Cardiac muscle cell (in vitro differentiated cells and primary cell): Measurements from ENCODE around the gene ENOX1. TPM values are rescaled to one million over a fixed set of nuclear protein-coding genes. Genes with fewer than 3 reads are reported as not detected.

Experiments used
- DNase-seq, 2 donors: peaks; one replicate each; pipeline versions ENCODE4 v3.0.0 to v3.0.0-alpha.2; 2010 to 2017; ENCODE audit warnings: low read depth in 1 of 2, low spot score in 1 of 2
- H3K27ac ChIP-seq: fragments of 200-600 bp; sonication (generic); 2 replicates; pipeline ENCODE4 v1.5.1; 2016
- H3K27me3 ChIP-seq: fragments of 200-600 bp; sonication (generic); 2 replicates; pipeline ENCODE4 v1.6.0; 2016; ENCODE audit warnings: control low read depth
- H3K36me3 ChIP-seq: fragments of 200-600 bp; sonication (generic); 2 replicates; pipeline ENCODE4 v1.5.1; 2016; ENCODE audit warnings: control low read depth
- H3K4me1 ChIP-seq: fragments of 200-600 bp; sonication (generic); 2 replicates; pipeline ENCODE4 v1.8.1; 2017; ENCODE audit warnings: low read depth, mild to moderate bottlenecking, mixed run types
- H3K4me3 ChIP-seq: fragments of 200-600 bp; sonication (generic); 2 replicates; pipeline ENCODE4 v1.5.1; 2016; ENCODE audit warnings: mild to moderate bottlenecking
- H3K9me3 ChIP-seq: fragments of 200-600 bp; sonication (generic); 2 replicates; pipeline ENCODE4 v1.5.1; 2017; ENCODE audit warnings: low read depth, mild to moderate bottlenecking, control low read depth
- CTCF ChIP-seq: IDR thresholded peaks from 2 replicates; pipeline ENCODE4 v1.5.1; 2012; ENCODE audit warnings: low read depth, mild to moderate bottlenecking, low read length
- polyA plus RNA-seq: library from polyadenylated mRNA; unstranded; fragments of >200 nt; fragmentation: Nextera tagmentation; extraction: Ambion mirVana; gene quantifications from 2 replicates; pipeline ENCODE4 v1.2.1, GENCODE V29; 2016
- total RNA-seq: library from RNA; depleted of rRNA; stranded (reverse); fragments of >200 nt; gene quantifications from 2 replicates; pipeline ENCODE4 v1.2.3, GENCODE V29; 2016

The ENOX1 gene
- total and polyA plus RNA-seq, 2 experiments from 2014 or later: 2.0 to 5.1 TPM

DNA sequence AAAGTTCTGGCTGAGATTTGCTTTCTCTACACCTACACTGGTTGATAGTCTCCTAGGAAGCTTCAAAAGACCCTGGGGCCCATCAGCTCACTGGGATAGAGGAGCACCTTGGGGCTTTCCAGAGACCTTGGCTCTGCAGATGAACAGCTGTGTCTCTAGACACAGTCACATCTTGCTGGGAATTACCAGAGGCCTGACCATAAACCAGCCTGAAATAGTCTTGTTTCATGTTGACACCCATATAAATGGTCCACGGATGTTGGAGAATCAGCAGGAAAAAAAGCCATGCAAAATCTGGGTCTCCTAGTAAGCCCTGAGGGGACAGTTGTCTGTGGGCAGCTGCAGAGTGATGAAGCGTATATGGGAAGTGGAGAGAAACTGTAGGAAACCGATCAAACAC lies 555.8 kb downstream of the ENOX1 start:
- H3K4me3 ChIP-seq: no peak overlapping the region
- no peaks in the 10 kb centered on the region for H3K27me3 ChIP-seq
- H3K36me3 ChIP-seq: no peaks in the 10 kb centered on the region
- DNase-seq: no peak
- H3K27ac ChIP-seq: no peak overlapping the region
- TF ChIP-seq CTCF: no peak
- H3K9me3 ChIP-seq: no peaks in the 10 kb centered on the region
- no peaks in the 10 kb centered on the region for H3K4me1 ChIP-seq

DNA sequence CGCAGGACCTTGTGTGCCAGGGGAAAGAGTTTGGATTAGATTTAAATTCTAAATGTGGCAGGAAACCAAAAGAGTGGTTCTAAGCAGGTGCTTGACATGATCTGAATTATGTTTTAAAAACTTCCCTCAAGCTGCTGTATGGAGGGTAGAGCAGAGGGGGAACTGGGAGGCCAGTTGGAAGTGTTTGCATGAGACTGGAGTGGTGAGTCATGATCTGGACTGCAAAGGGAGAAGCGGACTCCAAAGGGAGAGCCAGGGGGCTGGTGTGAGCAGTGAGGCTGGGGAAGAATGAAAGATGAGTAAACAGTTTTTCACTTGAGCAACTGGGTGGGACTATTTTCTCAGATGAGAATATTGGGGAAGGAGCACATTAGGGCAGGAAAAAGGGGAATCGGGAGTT lies 557.3 kb downstream of the ENOX1 start:
- Histone ChIP-seq H3K9me3 (no peaks in the 10 kb centered on the region), H3K4me1 (no peaks in the 10 kb centered on the region), H3K27ac (no peak overlapping the region), H3K36me3 (no peaks in the 10 kb centered on the region), H3K27me3 (no peaks in the 10 kb centered on the region), H3K4me3 (no peak overlapping the region)
- DNase-seq: peak in 1 of 2 donors; percentile 64
- TF ChIP-seq CTCF: no peak

- Histone ChIP-seq H3K4me3 (no peak overlapping the region), H3K9me3 (no peaks in the 10 kb centered on the region), H3K36me3 (no peaks in the 10 kb centered on the region), H3K27me3 (no peaks in the 10 kb centered on the region), H3K4me1 (peaks cover 1% of the 10 kb centered on the region), H3K27ac (no peak overlapping the region)
- DNase-seq: peak in 1 of 2 donors; percentile 13
- TF ChIP-seq CTCF: no peak
Observed at GRCh38 chr13:43227721-43228120, 559.1 kb downstream of the ENOX1 start.

GRCh38 chr13:43223216-43223615 lies 563.6 kb downstream of the ENOX1 start:
- no peaks in the 10 kb centered on the region for H3K36me3 ChIP-seq
- TF ChIP-seq CTCF: no peak
- no peak overlapping the region for H3K4me3 ChIP-seq
- no peak overlapping the region for H3K27ac ChIP-seq
- no peaks in the 10 kb centered on the region for H3K27me3 ChIP-seq
- H3K4me1 ChIP-seq: peaks cover 20% of the 10 kb centered on the region
- DNase-seq: no peak
- no peaks in the 10 kb centered on the region for H3K9me3 ChIP-seq

- Histone ChIP-seq H3K4me1 (peaks cover 20% of the 10 kb centered on the region), H3K36me3 (no peaks in the 10 kb centered on the region), H3K27me3 (no peaks in the 10 kb centered on the region), H3K4me3 (no peak overlapping the region), H3K27ac (no peak overlapping the region), H3K9me3 (no peaks in the 10 kb centered on the region)
- no peak for TF ChIP-seq CTCF
- DNase-seq: no peak
Observed at GRCh38 chr13:43222086-43222485, 564.7 kb downstream of the ENOX1 start.

- Histone ChIP-seq H3K9me3 (no peaks in the 10 kb centered on the region), H3K4me3 (no peak overlapping the region), H3K36me3 (no peaks in the 10 kb centered on the region), H3K4me1 (peaks cover 20% of the 10 kb centered on the region), H3K27ac (no peak overlapping the region), H3K27me3 (no peaks in the 10 kb centered on the region)
- no peak for DNase-seq
- no peak for TF ChIP-seq CTCF
Observed at GRCh38 chr13:43221611-43222010, 565.2 kb downstream of the ENOX1 start.
